IPS-15b (cell line): ENCODE measurements around the gene ADRB2.

Source experiments
- H3K27me3 ChIP-seq: one replicate; pipeline ENCODE4 v1.6.1; 2013; ENCODE audit warnings: low read length; ENCODE audit not compliant: control insufficient read depth, insufficient read depth
- H3K36me3 ChIP-seq: one replicate; pipeline ENCODE4 v1.6.1; 2013; ENCODE audit warnings: low read length; ENCODE audit not compliant: control insufficient read depth, insufficient read depth
- H3K4me1 ChIP-seq: one replicate; pipeline ENCODE4 v1.6.1; 2013; ENCODE audit warnings: mild to moderate bottlenecking, low read length; ENCODE audit not compliant: control insufficient read depth, insufficient read depth
- H3K4me3 ChIP-seq: one replicate; pipeline ENCODE4 v1.5.1; 2013; ENCODE audit warnings: low read depth, low read length
- H3K9ac ChIP-seq: one replicate; pipeline ENCODE4 v1.6.1; 2013; ENCODE audit warnings: low read depth, mild to moderate bottlenecking, low read length
- H3K9me3 ChIP-seq: one replicate; pipeline ENCODE4 v1.6.1; 2013; ENCODE audit warnings: mild to moderate bottlenecking, low read length; ENCODE audit not compliant: control insufficient read depth, insufficient read depth

Gene ADRB2

DNA sequence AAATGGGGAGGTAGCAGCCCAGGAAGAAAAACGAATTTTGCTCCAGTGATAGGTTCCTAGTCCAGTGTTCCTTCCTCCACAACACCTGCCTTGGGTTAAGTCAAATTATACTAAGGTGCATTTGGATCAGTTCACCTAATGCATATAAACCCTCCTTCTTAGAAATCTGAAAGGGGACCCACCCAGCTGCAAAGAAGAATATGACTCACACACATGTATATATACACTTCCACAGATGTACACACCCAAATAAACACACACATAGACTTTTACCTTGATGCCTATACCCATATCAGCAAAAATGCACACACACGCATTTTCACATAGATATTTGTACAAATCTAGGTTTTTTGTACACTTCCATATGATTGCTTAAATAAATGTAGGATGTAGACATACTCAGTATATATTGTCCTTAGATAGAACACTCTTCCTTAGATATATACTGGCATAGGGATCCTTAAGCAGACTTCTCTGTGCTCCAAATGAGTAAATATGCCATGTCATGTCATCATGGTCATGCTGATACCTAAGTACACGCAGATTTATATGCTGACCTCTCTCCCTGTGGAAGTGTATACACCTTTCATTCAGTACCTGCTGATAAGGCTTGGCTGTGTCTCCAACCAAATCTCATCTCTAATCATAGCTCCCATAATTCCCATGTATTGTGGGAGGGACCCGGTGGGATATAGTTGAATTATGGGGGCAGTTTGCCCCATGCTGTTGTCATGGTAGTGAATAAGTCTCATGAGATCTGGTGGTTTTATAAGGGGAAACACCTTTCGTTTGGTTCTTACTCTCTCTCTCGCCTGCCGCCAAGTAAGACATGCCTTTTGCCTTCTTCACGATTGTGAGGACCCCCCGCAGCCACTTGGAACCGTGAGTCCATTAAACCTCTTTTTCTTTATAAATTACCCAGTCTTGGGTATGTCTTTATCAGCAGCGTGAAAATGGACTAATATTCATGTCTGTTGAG is 10.2 kb downstream of the ADRB2 start:
- H3K9me3 ChIP-seq = no peaks in the 10 kb centered on the region
- H3K4me1 ChIP-seq = no peaks in the 10 kb centered on the region
- H3K27me3 ChIP-seq = no peaks in the 10 kb centered on the region
- H3K4me3 ChIP-seq = no peak overlapping the region
- no peaks in the 10 kb centered on the region for H3K36me3 ChIP-seq
- no peak overlapping the region for H3K9ac ChIP-seq

DNA sequence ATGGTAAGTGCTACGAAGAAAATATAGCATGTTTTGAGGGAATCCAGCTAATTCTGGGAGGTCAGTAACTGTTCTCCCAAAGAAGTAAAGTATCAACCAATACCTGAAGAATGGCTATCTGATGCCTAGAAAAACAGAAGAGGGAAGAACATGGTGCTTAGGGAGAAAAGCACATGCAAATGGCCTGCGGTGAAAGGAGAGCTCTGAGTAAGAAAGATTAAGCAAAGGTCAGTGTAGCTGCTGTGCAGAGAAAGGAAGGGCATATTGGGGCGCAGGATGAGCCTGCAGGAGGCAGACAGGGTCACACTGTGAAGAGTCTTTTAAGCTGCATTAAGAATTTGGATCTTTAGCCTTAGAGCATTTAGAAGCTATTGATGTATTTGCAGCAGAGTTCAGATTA is 11.0 kb downstream of the ADRB2 start:
- Histone ChIP-seq H3K27me3 (no peaks in the 10 kb centered on the region), H3K9ac (no peak overlapping the region), H3K4me3 (no peak overlapping the region), H3K4me1 (no peaks in the 10 kb centered on the region), H3K9me3 (no peaks in the 10 kb centered on the region), H3K36me3 (no peaks in the 10 kb centered on the region)

DNA sequence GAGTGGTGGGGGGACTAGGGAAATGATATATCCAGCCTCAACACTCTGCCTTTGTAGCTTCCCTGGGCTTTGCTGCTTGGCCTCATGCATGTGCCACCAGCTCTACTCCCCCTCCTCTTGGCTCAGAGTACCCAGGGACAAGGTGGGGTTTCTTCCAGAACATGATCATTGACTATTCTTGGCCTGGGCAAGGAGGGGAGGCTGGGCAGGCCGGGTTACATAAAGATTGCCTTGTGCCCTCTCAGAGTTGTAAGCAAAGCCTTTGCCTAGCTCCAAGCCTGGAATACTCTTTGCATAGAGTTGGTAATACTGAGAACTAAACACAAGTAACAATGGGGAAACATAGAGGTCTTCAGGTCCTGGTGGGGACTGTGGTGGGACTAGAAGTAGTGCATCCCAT is 11.9 kb downstream of the ADRB2 start:
- H3K9ac ChIP-seq = no peak overlapping the region
- no peak overlapping the region for H3K4me3 ChIP-seq
- no peaks in the 10 kb centered on the region for H3K36me3 ChIP-seq
- H3K4me1 ChIP-seq = no peaks in the 10 kb centered on the region
- no peaks in the 10 kb centered on the region for H3K27me3 ChIP-seq
- H3K9me3 ChIP-seq = no peaks in the 10 kb centered on the region

DNA sequence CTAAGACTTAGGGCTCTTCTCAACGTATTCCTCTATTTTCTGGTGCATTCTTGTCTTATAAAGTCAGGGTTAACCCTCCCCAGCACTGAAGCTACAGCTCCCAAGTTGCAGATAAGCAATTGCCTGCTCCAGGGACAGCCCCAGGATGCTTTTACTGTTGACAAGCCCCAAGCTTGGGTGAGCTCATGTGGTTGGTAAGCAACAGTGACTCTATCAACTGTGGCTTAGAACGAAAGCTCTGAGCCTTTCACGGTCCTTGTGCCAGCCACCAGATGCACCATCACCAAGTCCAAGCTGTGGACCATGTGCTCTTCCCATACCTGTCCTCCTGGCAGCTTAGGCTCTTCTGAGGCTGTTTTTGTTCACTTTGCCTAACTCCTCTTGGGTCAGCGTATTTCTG is 13.5 kb downstream of the ADRB2 start:
- H3K9ac ChIP-seq = no peak overlapping the region
- no peaks in the 10 kb centered on the region for H3K27me3 ChIP-seq
- H3K4me1 ChIP-seq = no peaks in the 10 kb centered on the region
- no peaks in the 10 kb centered on the region for H3K36me3 ChIP-seq
- H3K9me3 ChIP-seq = no peaks in the 10 kb centered on the region
- H3K4me3 ChIP-seq = no peak overlapping the region

DNA sequence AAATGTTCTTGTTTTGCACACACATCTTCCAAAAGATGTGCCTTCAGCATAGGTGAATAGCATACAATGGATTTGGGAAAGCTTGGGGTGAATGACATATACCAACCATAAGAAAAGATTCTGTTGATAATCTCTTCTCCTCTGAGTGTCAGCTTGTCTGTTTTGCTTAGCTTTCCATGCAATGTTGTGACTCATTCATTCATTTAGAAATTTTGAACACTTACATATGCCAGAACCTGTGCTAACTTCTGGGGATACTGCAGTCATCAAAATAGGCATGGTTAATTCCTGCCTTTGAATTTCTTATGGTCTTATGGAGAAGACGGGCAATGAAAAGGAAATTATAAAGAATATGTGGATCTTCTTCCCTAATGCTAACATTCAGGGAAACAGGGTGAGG is 14.1 kb downstream of the ADRB2 start:
- H3K36me3 ChIP-seq = no peaks in the 10 kb centered on the region
- no peaks in the 10 kb centered on the region for H3K9me3 ChIP-seq
- H3K27me3 ChIP-seq = no peaks in the 10 kb centered on the region
- H3K9ac ChIP-seq = no peak overlapping the region
- H3K4me1 ChIP-seq = no peaks in the 10 kb centered on the region
- no peak overlapping the region for H3K4me3 ChIP-seq

DNA sequence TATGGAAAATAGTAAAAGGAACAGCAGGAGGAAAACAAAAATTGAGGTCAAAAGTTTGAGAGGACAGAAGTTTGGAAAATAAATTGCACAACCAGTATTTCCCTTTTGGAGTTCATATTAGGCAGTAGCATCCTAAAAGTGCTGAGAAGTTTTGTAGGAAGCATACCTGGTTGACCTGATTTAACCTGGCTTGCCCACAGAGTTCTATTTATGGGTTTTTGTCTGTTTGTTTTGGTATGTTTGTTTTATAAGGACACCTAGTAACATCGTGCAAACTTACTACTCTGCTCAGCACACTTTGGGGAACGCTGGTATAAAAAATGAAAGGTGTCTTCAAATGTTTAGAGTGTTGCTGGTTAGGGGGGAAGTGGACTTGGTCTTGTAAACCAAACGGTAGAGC is 15.1 kb downstream of the ADRB2 start:
- Histone ChIP-seq H3K4me3 (no peak overlapping the region), H3K9me3 (no peaks in the 10 kb centered on the region), H3K27me3 (no peaks in the 10 kb centered on the region), H3K4me1 (no peaks in the 10 kb centered on the region), H3K9ac (no peak overlapping the region), H3K36me3 (no peaks in the 10 kb centered on the region)

DNA sequence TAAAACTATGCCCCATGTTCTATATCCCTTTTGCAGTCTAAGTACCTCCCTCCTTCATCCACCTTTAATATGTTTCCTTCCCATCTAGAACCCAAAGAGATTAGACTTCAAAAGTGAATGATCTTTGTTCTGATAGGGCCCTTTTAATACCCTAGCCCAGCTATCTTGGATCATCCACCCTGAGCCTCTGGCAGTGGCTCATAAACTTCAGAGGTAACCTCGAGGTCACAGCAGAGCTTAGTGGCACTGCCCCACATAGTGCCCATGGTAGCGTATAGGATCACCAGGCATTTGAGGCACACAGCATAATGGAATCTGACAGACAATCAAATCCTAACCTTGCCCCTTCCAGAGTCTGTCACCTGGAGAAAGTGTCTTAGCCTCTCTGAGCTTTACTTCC is 15.8 kb downstream of the ADRB2 start:
- H3K4me3 ChIP-seq = no peak overlapping the region
- no peaks in the 10 kb centered on the region for H3K36me3 ChIP-seq
- H3K27me3 ChIP-seq = no peaks in the 10 kb centered on the region
- H3K4me1 ChIP-seq = no peaks in the 10 kb centered on the region
- H3K9me3 ChIP-seq = no peaks in the 10 kb centered on the region
- H3K9ac ChIP-seq = no peak overlapping the region

DNA sequence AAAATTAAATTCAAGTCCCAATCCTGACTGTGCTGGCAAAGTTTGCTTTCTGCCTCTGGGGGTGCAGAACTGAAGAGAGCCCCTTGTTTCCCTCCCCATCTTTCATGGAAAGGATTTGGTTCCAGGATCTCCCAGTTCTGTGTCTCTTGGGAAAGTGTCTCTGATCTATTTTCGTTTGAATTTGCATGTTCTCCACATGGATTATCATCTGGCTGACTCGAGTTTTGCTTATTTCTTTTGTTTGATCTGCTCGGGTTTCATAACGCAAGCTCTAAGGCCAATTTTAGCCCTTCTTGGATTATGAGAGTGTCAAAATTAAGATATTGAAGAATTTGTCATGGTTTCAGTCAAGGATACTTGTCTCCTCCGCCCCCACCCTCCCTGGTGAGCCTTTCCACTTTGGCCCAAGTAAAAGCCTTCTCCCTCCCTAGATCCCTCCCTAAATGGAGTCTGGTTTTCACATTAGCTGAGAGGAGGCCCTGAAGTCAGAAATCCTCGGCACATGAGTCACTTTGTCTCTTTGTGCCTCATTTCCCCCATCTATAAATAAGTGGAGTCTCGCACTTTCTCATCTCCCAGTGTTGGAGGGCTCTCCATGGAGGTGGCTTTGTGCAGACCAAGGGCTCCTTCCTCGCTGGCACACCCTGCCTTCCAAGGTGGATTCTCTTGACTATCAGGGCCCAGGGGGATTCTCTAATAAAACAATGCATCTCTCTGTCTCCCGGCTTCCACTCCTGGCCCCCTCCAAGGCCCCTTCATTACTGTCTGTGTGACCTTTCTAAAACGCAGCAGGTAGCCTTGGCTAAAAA is 17.3 kb downstream of the ADRB2 start:
- Histone ChIP-seq H3K36me3 (no peaks in the 10 kb centered on the region), H3K9me3 (no peaks in the 10 kb centered on the region), H3K27me3 (no peaks in the 10 kb centered on the region), H3K4me1 (no peaks in the 10 kb centered on the region), H3K4me3 (no peak overlapping the region), H3K9ac (no peak overlapping the region)

DNA sequence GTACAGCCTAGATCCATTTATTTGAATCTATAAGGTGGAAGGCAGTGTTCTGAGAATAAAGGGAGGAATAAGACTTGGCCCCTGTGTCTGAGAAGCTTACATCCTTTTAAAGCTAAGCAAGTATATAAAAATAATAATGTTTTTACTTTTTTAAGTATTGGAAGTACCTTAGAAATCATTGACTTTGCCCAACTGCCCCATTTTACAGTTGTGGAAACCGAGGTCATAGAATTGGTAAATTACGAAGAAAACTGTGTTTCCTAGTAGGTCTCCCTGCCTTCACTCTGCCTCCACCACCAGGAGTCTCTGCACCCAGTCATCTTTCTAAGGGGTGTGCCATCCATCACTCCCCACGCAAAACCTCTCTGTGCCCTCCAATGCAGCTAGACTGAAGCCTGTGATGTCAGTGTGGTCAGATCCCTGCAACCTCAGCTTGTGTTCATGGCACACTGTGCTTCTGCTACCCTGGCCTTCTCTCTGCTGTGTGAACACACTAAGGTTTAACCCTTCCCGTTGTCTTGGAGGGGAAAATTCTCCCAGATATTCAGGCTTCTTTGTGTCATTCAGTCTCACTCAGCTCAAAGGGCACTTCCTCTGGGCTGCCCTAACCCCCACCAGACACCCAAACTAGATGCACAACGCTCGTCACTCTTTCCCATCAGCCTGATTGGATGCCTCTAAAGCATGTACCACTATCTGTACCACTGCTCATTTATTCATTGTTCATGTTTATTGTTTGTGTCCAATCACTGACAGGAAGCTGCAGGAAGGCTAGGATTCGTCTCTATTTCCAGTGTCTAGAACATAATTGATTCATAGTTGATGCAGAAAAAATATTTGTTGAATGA is 18.2 kb downstream of the ADRB2 start:
- Histone ChIP-seq H3K4me3 (no peak overlapping the region), H3K36me3 (no peaks in the 10 kb centered on the region), H3K9ac (no peak overlapping the region), H3K4me1 (no peaks in the 10 kb centered on the region), H3K9me3 (no peaks in the 10 kb centered on the region), H3K27me3 (no peaks in the 10 kb centered on the region)

DNA sequence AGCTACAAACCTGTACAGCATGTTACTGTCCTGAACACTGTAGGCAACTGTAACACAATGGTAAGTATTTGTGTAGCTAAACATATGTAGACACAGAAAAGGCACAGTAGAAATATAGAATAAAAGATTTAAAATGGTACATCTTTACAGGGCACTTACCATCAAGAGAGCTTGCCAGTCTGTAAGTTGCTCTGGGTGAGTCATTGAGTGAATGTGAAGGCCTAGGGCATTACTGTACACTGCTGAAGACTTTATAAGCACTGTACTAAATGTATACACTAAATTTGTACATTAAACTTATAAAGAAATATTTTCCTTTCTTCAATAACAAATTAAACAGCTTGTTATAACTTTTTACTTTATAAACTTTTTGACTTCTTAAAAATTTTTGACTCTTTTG is 20.5 kb downstream of the ADRB2 start:
- Histone ChIP-seq H3K9me3 (no peaks in the 10 kb centered on the region), H3K27me3 (no peaks in the 10 kb centered on the region), H3K9ac (no peak overlapping the region), H3K4me1 (no peaks in the 10 kb centered on the region), H3K36me3 (no peaks in the 10 kb centered on the region), H3K4me3 (no peak overlapping the region)

DNA sequence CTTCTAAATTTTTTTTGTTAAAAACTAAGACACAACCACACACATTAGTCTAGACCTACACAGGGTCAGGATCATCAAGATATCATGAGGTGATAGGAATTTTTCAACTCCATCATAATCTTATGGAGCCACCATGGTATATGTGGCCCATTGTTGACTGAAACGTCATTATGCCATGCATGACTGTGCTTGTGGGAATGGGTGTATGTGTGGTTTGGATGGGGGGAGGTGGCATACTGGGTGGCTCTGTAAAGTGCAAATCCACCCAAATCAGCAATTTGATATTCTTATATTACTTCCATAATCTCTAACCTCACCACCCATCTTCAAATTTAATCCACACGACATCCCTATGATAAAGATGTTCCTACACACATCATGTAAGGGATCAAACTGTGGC is 21.0 kb downstream of the ADRB2 start:
- H3K4me3 ChIP-seq = no peak overlapping the region
- no peaks in the 10 kb centered on the region for H3K36me3 ChIP-seq
- H3K9me3 ChIP-seq = no peaks in the 10 kb centered on the region
- H3K9ac ChIP-seq = no peak overlapping the region
- H3K27me3 ChIP-seq = no peaks in the 10 kb centered on the region
- H3K4me1 ChIP-seq = no peaks in the 10 kb centered on the region
